ENCODE measurements around the gene TRIP10.

DNA sequence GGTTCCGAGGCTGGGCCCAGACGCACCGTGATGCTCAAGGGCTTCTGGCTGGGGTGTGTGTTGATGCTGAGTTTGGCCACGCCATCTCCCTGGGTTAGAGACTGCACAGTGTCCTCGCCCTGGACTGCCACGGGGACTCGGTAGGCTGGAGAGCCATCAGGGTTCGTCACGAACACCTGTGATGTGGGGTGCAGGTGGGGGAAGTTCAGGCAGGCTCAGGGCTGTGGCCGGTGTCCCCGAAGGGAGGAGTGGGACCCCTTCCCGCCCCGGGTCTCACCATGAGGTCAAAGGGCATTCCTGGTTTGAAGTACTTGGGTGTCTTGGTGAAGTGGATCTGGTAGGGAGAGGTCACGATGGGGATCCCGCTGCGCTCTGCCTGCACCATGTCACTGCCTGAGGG lies 27.2 kb upstream of the TRIP10 start:
- no peak for TF ChIP-seq GATA2 (IDR thresholded peaks at IDR 0.05; ENCODE audit: low read depth, low read length)
- TF ChIP-seq GATA3 (IDR thresholded peaks at IDR 0.05; ENCODE audit: low read depth, low read length) = no peak
